ENCODE data around the gene BPHL.

BPHL gene

GRCh38 chr6:3094815-3095214, 23.7 kb upstream of the BPHL start:
- DNase-seq (ENCODE audit: low read depth): no peak
- H3K4me3 ChIP-seq (ENCODE audit: low read depth, low read length): no peak overlapping the region
- TF ChIP-seq, protein P1, sequence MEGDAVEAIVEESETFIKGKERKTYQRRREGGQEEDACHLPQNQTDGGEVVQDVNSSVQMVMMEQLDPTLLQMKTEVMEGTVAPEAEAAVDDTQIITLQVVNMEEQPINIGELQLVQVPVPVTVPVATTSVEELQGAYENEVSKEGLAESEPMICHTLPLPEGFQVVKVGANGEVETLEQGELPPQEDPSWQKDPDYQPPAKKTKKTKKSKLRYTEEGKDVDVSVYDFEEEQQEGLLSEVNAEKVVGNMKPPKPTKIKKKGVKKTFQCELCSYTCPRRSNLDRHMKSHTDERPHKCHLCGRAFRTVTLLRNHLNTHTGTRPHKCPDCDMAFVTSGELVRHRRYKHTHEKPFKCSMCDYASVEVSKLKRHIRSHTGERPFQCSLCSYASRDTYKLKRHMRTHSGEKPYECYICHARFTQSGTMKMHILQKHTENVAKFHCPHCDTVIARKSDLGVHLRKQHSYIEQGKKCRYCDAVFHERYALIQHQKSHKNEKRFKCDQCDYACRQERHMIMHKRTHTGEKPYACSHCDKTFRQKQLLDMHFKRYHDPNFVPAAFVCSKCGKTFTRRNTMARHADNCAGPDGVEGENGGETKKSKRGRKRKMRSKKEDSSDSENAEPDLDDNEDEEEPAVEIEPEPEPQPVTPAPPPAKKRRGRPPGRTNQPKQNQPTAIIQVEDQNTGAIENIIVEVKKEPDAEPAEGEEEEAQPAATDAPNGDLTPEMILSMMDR (IDR thresholded peaks at IDR 0.05; ENCODE audit: control insufficient read depth, extremely low read depth, insufficient read depth): no peak

DNA sequence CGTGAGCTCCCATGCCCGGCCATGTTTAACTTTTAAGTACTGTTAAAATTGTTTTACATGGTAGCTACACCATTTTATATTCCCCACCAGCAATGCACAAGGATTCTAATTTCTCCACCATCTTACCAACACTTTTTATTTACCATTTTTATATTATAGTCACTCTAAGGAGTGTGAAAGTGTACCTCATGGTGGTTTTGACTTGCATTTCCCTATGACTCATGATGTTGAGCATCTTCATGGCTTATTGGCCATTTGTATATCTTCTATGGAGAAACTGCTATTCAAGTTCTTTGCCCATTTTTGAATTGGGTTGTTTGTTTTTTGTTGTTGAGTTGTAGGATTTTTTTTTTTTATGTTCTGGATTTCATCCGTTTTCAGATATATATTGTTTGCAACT, 15.6 kb upstream of the BPHL start:
- H3K4me3 ChIP-seq (ENCODE audit: low read depth, low read length): no peak overlapping the region
- DNase-seq (ENCODE audit: low read depth): no peak
- TF ChIP-seq, protein P1 (IDR thresholded peaks at IDR 0.05; ENCODE audit: control insufficient read depth, extremely low read depth, insufficient read depth): no peak

DNA sequence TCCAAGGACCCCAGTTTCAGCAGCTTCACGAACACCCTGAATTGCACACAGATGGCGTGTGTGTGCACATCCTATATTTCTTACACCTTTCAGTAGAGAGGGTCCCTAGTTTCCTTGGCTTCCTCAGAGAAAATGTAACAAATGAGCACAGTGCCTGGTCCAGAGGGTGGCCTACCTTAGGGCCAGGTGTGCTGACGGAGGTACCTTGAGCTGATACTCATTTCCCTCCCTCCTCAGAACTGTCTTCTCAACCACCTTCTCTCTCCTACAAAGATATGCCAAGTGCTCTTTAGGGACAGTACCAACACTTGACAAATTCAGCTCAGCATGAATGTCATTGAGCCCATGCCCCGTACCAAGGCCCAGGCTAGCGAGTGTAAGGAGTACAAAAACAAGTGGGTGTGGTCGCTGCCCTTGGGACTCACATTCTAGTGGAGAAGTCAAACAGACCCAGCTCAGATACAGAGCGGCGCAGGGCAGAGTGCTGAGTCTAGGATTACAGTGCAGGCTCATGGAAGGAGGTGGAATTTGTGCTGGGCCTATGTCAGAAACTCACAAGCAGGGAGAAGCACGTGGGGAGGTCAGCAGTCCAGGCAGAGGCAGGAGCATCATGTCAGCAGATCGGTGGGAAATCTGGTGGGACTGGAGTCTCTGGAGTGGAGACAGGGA, 9.6 kb upstream of the BPHL start:
- H3K4me3 ChIP-seq (ENCODE audit: low read depth, low read length): no peak overlapping the region
- no peak for DNase-seq (ENCODE audit: low read depth)
- TF ChIP-seq, protein P1 (IDR thresholded peaks at IDR 0.05; ENCODE audit: control insufficient read depth, extremely low read depth, insufficient read depth): no peak

DNA sequence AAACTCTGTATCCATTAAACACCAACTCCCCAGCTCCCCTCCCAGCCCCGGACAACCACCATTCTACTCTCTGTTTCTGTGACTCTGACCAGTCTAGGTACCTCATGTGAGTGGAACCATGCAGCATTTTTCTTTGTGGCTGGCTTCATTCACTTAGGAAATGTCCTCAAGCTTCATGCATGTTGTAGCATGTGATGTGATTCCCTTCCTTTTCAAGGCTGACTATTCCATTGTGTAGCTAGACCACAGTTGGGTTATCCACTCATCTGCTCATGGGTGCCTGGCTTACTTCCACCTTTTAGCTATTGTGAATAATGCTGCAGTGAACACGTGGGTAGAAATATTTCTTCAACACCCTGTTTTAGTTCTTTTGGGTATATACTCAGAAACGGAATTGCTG, 8.8 kb upstream of the BPHL start:
- TF ChIP-seq, protein P1 (IDR thresholded peaks at IDR 0.05; ENCODE audit: control insufficient read depth, extremely low read depth, insufficient read depth): no peak
- no peak overlapping the region for H3K4me3 ChIP-seq (ENCODE audit: low read depth, low read length)
- DNase-seq (ENCODE audit: low read depth): no peak

GRCh38 chr6:3114377-3114776, 4.1 kb upstream of the BPHL start:
- H3K4me3 ChIP-seq (ENCODE audit: low read depth, low read length): no peak overlapping the region
- TF ChIP-seq, protein P1 (IDR thresholded peaks at IDR 0.05; ENCODE audit: control insufficient read depth, extremely low read depth, insufficient read depth): no peak
- DNase-seq (ENCODE audit: low read depth): no peak

GRCh38 chr6:3117912-3118352, 579 bp upstream of the BPHL start:
- H3K4me3 ChIP-seq (ENCODE audit: low read depth, low read length): peak overlapping the region; percentile 67
- no peak for DNase-seq (ENCODE audit: low read depth)
- TF ChIP-seq, protein P1 (IDR thresholded peaks at IDR 0.05; ENCODE audit: control insufficient read depth, extremely low read depth, insufficient read depth): no peak

Data from LNCaP clone FGC (cell line).